Stimulated activated naive CD8-positive, alpha-beta T cell treated with anti-CD3 and anti-CD28 coated beads, Interleukin-15, Interleukin-2, amounts not matched to agents 100 ng/mL and 50 ng/mL, for 24 hours (primary cell): Measurements from ENCODE around the gene GPR153.

Source experiments
- H3K27ac Mint-ChIP-seq: one replicate; pipeline ENCODE4 v1.8.0; 2021; ENCODE audit warnings: mild to moderate bottlenecking, mixed read lengths
- H3K27me3 Mint-ChIP-seq: one replicate; pipeline ENCODE4 v1.8.0; 2021; ENCODE audit warnings: mixed read lengths
- H3K36me3 Mint-ChIP-seq: one replicate; pipeline ENCODE4 v1.8.0; 2021; ENCODE audit warnings: low read depth, mixed read lengths
- H3K4me1 Mint-ChIP-seq: one replicate; pipeline ENCODE4 v1.8.0; 2021; ENCODE audit warnings: low read depth, mixed read lengths
- H3K4me3 Mint-ChIP-seq: one replicate; pipeline ENCODE4 v1.8.0; 2021; ENCODE audit warnings: mild to moderate bottlenecking, mixed read lengths
- H3K9me3 Mint-ChIP-seq: one replicate; pipeline ENCODE4 v1.8.0; 2021; ENCODE audit warnings: mixed read lengths

The GPR153 gene

GRCh38 chr1:6241887-6242740 is 18.8 kb downstream of the GPR153 start:
- Mint-ChIP-seq H3K4me1 (peaks cover 19% of the 10 kb centered on the region), H3K4me3 (no peak overlapping the region), H3K36me3 (no peaks in the 10 kb centered on the region), H3K27ac (no peak overlapping the region), H3K27me3 (peaks cover 57% of the 10 kb centered on the region), H3K9me3 (no peaks in the 10 kb centered on the region)

DNA sequence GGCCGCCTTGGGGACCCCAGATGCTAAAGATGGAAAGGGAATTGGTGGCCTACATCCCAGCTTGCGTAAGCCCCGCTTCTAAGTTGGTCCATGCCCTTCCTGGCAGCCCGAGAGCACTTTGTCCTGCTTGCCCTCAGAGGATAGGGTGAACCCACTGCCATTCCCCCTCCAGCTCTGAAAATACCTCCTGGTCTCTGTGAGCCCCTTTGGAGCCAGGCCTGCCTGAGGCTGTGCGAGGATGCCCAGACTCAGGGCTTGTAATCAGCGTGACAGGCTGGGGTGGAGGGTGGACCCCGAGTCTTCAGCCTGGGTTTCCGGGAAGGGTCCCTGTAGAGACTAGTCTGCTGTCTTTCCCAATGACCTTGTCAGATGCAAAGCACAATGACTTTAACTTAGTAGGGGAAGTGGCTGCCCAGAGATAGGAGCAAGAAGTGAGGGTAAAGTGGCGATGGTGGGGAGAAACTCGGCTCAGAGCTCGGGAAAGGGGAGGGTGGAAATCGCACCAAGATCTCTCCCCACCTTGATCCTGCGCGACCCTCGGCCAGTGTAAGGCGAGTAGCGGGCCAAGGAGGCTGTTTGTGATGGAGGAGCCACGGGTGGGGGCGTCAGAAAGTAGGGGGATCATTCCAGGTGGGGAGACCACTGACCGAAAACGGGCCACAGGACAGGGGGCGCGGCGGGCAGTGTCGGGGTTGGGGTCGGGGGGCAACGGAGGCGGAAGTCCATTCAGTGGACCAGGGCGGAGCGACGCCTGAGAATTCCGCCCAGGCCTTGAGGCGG is 19.6 kb downstream of the GPR153 start:
- Mint-ChIP-seq H3K27ac (no peak overlapping the region), H3K27me3 (peaks cover 50% of the 10 kb centered on the region), H3K36me3 (no peaks in the 10 kb centered on the region), H3K4me1 (peaks cover 11% of the 10 kb centered on the region), H3K9me3 (no peaks in the 10 kb centered on the region), H3K4me3 (no peak overlapping the region)

GRCh38 chr1:6239950-6240768 is 20.7 kb downstream of the GPR153 start:
- peaks cover 11% of the 10 kb centered on the region for H3K4me1 Mint-ChIP-seq
- H3K9me3 Mint-ChIP-seq, result no peaks in the 10 kb centered on the region
- no peaks in the 10 kb centered on the region for H3K36me3 Mint-ChIP-seq
- H3K27ac Mint-ChIP-seq, result no peak overlapping the region
- peaks cover 48% of the 10 kb centered on the region for H3K27me3 Mint-ChIP-seq
- no peak overlapping the region for H3K4me3 Mint-ChIP-seq

DNA sequence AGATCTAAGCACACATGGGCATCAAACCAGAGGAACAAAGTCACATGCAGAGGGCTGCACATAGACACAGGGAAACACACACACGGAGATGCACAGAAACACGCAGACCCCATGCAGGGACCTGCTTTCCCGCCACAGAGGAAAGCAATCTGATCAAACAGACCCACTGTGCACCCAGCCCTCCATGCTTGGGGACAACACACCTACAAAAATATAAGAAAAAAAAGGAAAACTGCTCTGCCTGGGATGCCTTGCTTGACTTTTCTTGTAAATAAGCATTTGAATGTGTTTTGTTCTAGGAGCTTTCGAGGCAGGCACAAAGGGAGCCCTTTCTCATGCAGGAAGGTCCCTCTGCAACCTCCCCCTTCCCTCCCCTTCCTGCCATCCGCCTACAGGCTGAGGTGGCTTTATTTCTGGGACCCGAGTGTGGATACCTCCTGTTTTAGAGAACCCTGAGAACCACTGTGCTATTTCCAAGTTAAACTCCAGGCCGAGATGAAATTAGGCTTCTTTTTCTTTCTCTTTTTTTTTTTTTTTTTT is 21.6 kb downstream of the GPR153 start:
- Mint-ChIP-seq H3K9me3 (no peaks in the 10 kb centered on the region), H3K27ac (peak overlapping the region; percentile 31), H3K36me3 (peaks cover under 1% of the 10 kb centered on the region), H3K4me1 (peaks cover 20% of the 10 kb centered on the region), H3K4me3 (no peak overlapping the region), H3K27me3 (peaks cover 45% of the 10 kb centered on the region)

DNA sequence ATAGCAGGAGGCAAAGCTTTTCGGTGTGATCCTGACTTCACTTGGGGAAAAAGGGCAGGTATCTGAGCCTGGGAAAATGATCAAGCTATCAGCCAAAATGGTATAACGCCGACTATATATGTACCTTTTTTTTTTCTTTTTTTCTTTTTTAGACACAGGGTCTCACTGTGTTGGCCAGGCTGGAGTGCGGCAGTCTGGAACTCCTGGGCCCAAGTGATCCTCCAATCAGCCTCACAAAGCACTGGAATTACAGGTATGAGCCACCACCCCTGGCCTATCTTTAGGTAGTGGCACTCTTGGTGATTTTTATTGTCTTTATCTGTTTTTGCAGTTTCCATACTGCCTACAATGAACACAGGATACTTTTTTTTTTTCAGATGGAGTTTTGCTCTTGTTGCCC is 23.8 kb downstream of the GPR153 start:
- H3K27me3 Mint-ChIP-seq, result peaks cover 31% of the 10 kb centered on the region
- no peaks in the 10 kb centered on the region for H3K9me3 Mint-ChIP-seq
- H3K4me1 Mint-ChIP-seq, result peaks cover 29% of the 10 kb centered on the region
- H3K27ac Mint-ChIP-seq, result no peak overlapping the region
- peaks cover 16% of the 10 kb centered on the region for H3K36me3 Mint-ChIP-seq
- H3K4me3 Mint-ChIP-seq, result no peak overlapping the region

- H3K36me3 Mint-ChIP-seq, result peaks cover 29% of the 10 kb centered on the region
- H3K9me3 Mint-ChIP-seq, result no peaks in the 10 kb centered on the region
- peaks cover 23% of the 10 kb centered on the region for H3K4me1 Mint-ChIP-seq
- peaks cover 19% of the 10 kb centered on the region for H3K27me3 Mint-ChIP-seq
- H3K27ac Mint-ChIP-seq, result peak overlapping the region; percentile 90
- H3K4me3 Mint-ChIP-seq, result peak overlapping the region; percentile 92
Observed at GRCh38 chr1:6235296-6235677, 25.6 kb downstream of the GPR153 start.

DNA sequence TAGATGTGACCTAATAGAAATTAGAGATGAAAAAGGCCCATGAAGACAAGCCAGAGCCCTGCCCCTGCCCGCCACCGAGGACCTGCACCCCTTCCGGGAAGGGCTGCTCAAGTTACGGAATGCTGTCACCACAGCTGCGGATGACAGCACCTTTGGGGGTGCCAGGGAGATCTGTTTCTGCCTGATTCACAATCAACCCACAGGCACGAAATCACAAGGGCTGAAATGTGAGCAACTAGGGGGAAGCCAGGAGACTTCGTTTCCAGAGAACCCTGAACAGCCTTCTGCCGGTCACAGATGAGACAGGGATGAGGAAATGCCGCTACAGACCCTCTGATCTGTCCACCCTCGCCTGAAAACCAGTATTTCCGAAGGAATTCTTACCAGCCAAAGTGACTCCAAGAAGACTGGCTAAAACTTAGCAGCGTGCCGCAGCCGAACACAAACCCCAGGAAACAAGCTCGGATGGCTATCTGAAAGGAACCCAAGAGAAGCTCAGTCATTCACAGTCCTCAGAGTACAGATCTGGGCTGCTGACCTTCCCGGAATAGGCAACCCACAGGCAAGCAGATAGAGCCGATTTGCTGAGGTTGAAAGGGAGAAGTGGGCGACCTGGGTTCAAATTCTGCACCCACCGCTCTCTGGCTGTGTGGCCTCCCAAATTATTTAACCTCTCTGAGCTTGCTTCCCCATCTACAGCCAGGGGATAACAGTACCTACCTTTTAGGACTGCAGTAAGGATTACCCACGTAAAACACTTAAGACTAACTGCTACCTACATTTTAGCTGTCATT is 26.2 kb downstream of the GPR153 start:
- H3K27me3 Mint-ChIP-seq, result peaks cover 13% of the 10 kb centered on the region
- H3K4me3 Mint-ChIP-seq, result peak overlapping the region; percentile 92
- peak overlapping the region; percentile 90 for H3K27ac Mint-ChIP-seq
- peaks cover 23% of the 10 kb centered on the region for H3K4me1 Mint-ChIP-seq
- H3K9me3 Mint-ChIP-seq, result no peaks in the 10 kb centered on the region
- H3K36me3 Mint-ChIP-seq, result peaks cover 31% of the 10 kb centered on the region

GRCh38 chr1:6233376-6233775 is 27.5 kb downstream of the GPR153 start:
- Mint-ChIP-seq H3K27me3 (no peaks in the 10 kb centered on the region), H3K4me3 (no peak overlapping the region), H3K36me3 (peaks cover 33% of the 10 kb centered on the region), H3K27ac (no peak overlapping the region), H3K9me3 (no peaks in the 10 kb centered on the region), H3K4me1 (peaks cover 23% of the 10 kb centered on the region)

GRCh38 chr1:6225651-6226050 is 35.2 kb downstream of the GPR153 start:
- Mint-ChIP-seq H3K36me3 (peaks cover 57% of the 10 kb centered on the region), H3K4me3 (no peak overlapping the region), H3K27ac (no peak overlapping the region), H3K9me3 (no peaks in the 10 kb centered on the region), H3K4me1 (no peaks in the 10 kb centered on the region), H3K27me3 (no peaks in the 10 kb centered on the region)

DNA sequence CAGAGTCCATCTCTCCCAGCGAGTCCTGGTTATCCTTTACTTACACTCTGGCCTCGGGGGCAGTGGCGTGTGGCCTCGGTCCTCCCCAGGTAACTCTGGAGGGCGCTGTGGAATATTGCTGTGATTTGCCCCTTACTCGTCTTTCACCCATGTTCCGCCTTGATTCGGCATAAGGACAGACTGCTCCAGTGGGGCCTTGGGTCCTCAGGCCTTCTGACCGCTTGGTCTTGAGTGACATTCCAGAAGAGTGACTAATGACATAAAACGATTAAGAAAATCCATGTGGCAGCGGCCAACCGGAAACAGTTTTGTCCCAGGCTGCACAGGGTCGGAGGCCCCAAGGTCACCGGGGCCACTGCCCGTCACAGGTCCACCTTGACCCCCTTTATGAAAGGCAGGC is 36.2 kb downstream of the GPR153 start:
- no peaks in the 10 kb centered on the region for H3K9me3 Mint-ChIP-seq
- H3K4me1 Mint-ChIP-seq, result no peaks in the 10 kb centered on the region
- H3K27ac Mint-ChIP-seq, result no peak overlapping the region
- no peaks in the 10 kb centered on the region for H3K27me3 Mint-ChIP-seq
- H3K4me3 Mint-ChIP-seq, result no peak overlapping the region
- peaks cover 60% of the 10 kb centered on the region for H3K36me3 Mint-ChIP-seq

DNA sequence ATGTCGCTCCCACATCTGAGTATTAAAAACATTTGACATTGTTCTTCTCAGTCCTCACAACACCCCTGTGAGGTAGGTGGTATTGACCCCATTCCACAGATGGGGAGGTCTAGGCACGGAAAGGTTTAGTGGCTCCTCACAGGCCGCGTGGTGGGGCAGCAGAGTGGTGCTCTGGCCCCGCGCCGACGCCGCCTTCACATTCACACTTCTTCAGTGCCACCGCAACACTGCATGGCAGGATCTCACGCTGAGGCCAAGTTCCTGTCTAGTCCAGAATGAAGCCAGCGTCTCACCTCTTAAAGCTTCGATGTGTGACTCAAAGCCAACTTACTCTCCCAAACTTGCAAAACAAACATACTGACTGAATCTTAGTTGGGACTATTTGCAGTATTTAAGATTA is 37.3 kb downstream of the GPR153 start:
- Mint-ChIP-seq H3K36me3 (peaks cover 58% of the 10 kb centered on the region), H3K27me3 (no peaks in the 10 kb centered on the region), H3K27ac (no peak overlapping the region), H3K9me3 (no peaks in the 10 kb centered on the region), H3K4me3 (no peak overlapping the region), H3K4me1 (no peaks in the 10 kb centered on the region)

DNA sequence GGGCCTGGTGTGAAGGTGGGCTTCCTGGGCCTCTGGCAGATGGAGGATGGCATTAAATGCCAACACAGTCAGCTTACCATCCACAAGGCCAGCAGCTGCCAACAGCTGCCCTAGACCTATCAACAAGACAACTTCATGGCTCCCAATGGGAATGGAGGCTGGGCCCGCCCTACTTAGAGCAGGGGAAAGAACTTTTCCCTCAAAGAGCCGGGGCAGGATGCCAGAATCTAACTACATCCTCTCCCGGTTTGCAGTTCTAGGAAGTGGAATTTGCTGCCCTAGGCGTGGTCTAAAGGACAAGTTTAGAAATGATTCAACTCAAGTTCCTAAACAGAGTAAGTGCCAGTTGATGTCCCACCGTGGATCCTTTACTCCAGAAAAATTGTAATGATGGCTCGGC is 38.3 kb downstream of the GPR153 start:
- no peak overlapping the region for H3K4me3 Mint-ChIP-seq
- no peaks in the 10 kb centered on the region for H3K4me1 Mint-ChIP-seq
- no peaks in the 10 kb centered on the region for H3K9me3 Mint-ChIP-seq
- peaks cover 58% of the 10 kb centered on the region for H3K36me3 Mint-ChIP-seq
- no peak overlapping the region for H3K27ac Mint-ChIP-seq
- H3K27me3 Mint-ChIP-seq, result no peaks in the 10 kb centered on the region

DNA sequence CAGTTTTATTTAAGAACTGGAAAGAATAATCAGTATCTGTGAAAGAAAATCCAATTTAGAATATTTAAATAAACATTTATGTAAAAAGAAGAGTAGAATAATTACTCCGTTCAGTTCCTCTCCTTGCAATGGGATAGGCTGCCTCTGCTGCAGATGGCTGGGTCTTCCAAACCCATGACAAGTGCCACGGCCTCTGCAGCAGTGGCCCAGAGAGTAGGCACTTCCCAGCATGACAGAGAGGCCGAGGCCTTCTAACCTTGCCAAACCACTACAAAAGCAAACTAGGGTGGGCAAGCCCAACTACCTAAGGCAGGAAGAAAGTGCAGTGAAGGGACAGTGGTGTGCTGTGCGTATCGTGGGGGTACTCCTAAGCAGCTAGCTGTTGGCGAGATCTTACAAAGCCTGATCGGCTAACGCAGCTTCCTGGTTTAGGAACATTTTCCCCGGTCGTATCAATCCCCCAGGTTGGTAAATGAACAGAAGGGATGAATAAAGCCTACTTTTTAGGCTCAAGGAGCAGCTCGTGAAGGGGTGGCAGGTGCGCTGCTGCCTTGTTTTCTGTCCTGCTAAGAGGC is 39.6 kb downstream of the GPR153 start:
- H3K4me1 Mint-ChIP-seq, result no peaks in the 10 kb centered on the region
- H3K4me3 Mint-ChIP-seq, result no peak overlapping the region
- H3K9me3 Mint-ChIP-seq, result no peaks in the 10 kb centered on the region
- no peaks in the 10 kb centered on the region for H3K27me3 Mint-ChIP-seq
- H3K36me3 Mint-ChIP-seq, result peaks cover 47% of the 10 kb centered on the region
- no peak overlapping the region for H3K27ac Mint-ChIP-seq

DNA sequence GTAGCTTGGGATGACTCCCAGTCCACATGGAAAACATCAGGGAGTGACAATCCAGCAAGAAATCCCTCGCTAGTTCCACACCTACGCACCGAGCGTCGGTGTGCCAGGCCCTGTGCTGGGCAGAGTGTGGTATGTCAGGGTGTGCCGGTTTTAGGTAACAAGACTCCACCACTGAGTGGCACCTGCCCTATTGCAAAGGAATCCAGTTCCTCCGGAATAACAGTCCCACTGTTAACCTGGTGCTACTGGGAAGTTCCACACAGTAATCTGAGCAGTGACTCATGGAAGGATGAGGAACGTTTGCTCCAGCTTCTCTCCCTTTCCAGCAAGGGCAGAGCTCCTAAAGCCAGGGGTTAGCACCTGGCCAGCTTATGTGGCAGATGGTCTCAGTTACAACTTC is 40.7 kb downstream of the GPR153 start:
- Mint-ChIP-seq H3K4me1 (no peaks in the 10 kb centered on the region), H3K36me3 (peaks cover 38% of the 10 kb centered on the region), H3K9me3 (no peaks in the 10 kb centered on the region), H3K4me3 (no peak overlapping the region), H3K27ac (no peak overlapping the region), H3K27me3 (peaks cover 7% of the 10 kb centered on the region)
